Upper lobe of left lung (tissue), 4 donors: Measurements from ENCODE around the gene OR8D2.

Experiments
- CTCF ChIP-seq, 6 experiments: fragments of 450-650 bp in 4 of 6; fragments of 200-600 bp in 2 of 6; sonication (generic) in 2 of 6; IDR thresholded peaks; one replicate each; pipeline ENCODE4 v1.5.1; 2016 to 2019; ENCODE audit warnings: antibody characterized with exemption in 6 of 6
- EP300 ChIP-seq, 4 donors: sonication (generic); formaldehyde crosslinking; IDR thresholded peaks; one replicate each; pipeline ENCODE4 v1.5.1; 2017; ENCODE audit warnings: antibody characterized with exemption in 4 of 4, control low read depth in 2 of 4
- POLR2A ChIP-seq, 4 donors: fragments of 450-650 bp; IDR thresholded peaks; one replicate each; pipeline ENCODE4 v1.5.1; 2016 to 2017; ENCODE audit warnings: antibody characterized with exemption in 4 of 4, mild to moderate bottlenecking in 2 of 4
- POLR2AphosphoS5 ChIP-seq, 2 donors: sonication (generic); formaldehyde crosslinking; IDR thresholded peaks; one replicate each; pipeline ENCODE4 v1.5.1; 2017; ENCODE audit warnings: antibody characterized with exemption in 2 of 2

GRCh38 chr11:124311670-124312069 lies 8.3 kb downstream of the OR8D2 start:
- no peak for TF ChIP-seq CTCF (IDR thresholded peaks at IDR 0.05)
- TF ChIP-seq POLR2A (IDR thresholded peaks at IDR 0.05) = no peak
- TF ChIP-seq EP300 (IDR thresholded peaks at IDR 0.05) = no peak
- no peak for TF ChIP-seq POLR2AphosphoS5 (IDR thresholded peaks at IDR 0.05)
